Thymus (tissue), 11 donors: ENCODE measurements around the gene NPDC1. TPM values are rescaled to one million over a fixed set of nuclear protein-coding genes. Genes with fewer than 3 reads are reported as not detected.

Experiments used
- DNase-seq, 9 donors: peaks; one replicate each; pipeline ENCODE4 v3.0.0-alpha.2; 2013; ENCODE audit warnings: low spot score in 9 of 9, low read depth in 6 of 9, missing footprints in 1 of 9
- H3K27ac ChIP-seq, 2 donors: one replicate each; pipeline ENCODE4 v1.5.1; 2013; ENCODE audit warnings: control low read depth in 1 of 2, low read depth in 1 of 2, low read length in 1 of 2, mild to moderate bottlenecking in 1 of 2, moderate library complexity in 1 of 2
- H3K27me3 ChIP-seq, 2 donors: one replicate each; pipeline ENCODE4 v1.5.1; 2013; ENCODE audit warnings: low read length in 1 of 2; ENCODE audit not compliant: control insufficient read depth in 2 of 2, insufficient read depth in 1 of 2
- H3K36me3 ChIP-seq, 2 donors: one replicate each; pipeline ENCODE4 v1.5.1; 2013; ENCODE audit warnings: low read length in 1 of 2, mild to moderate bottlenecking in 1 of 2, moderate library complexity in 1 of 2; ENCODE audit not compliant: control insufficient read depth in 2 of 2, insufficient read depth in 2 of 2
- H3K4me1 ChIP-seq, 2 donors: one replicate each; pipeline ENCODE4 v1.5.1; 2013; ENCODE audit warnings: low read length in 2 of 2; ENCODE audit not compliant: control insufficient read depth in 2 of 2, insufficient read depth in 2 of 2
- H3K4me3 ChIP-seq, 2 donors: one replicate each; pipeline ENCODE4 v1.5.1; 2013; ENCODE audit warnings: low read length in 2 of 2, control low read depth in 1 of 2, mild to moderate bottlenecking in 1 of 2
- H3K9me3 ChIP-seq, 2 donors: one replicate each; pipeline ENCODE4 v1.5.1; 2013; ENCODE audit warnings: low read length in 1 of 2, mild to moderate bottlenecking in 1 of 2; ENCODE audit not compliant: control insufficient read depth in 2 of 2, insufficient read depth in 1 of 2
- WGBS: extraction: QIAGEN DNeasy Blood & Tissue Kit; methylation state at CpG from one replicate; pipeline ENCODE4 v1.1.7; 2013; 5-methylcytosine and 5-hydroxymethylcytosine counted together
- polyA plus RNA-seq: library from polyadenylated mRNA; stranded (reverse); fragments of 200-250 nt; gene quantifications from one replicate; pipeline ENCODE4 v1.2.3, GENCODE V29; 2013
- total RNA-seq: library from RNA; stranded (reverse); fragments of 120-200 nt; gene quantifications from one replicate; pipeline ENCODE4 v1.2.4, GENCODE V29; 2013
- donor health status: healthy.

NPDC1 gene
- total and polyA plus RNA-seq, 2 donors: 4.8 to 71.1 TPM

DNA sequence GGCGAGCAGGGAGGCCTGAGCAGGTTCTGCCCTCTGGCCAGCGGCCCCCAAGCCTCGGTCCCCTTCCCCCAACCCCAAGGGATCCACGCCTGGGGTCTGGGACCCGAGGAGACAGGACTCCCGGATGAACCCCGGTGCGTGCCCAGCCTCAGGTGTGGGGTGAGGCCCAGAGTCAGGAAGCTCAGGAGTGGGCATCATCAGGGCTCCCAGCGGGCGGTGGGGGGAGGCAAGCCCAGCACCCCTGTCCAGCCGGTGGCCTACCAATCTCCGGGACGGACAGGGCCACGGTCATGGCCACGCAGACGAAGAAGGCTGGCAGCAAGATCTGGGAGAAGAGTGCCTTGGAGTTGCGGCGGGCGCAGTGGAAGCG, 32.4 kb downstream of the NPDC1 start:
- WGBS: 98% methylated on average over 20 of the region's 20 CpGs
- Histone ChIP-seq H3K4me1 (no peaks in the 10 kb centered on the region), H3K9me3 (peaks cover 0 to 25% of the 10 kb centered on the region in 2 donors), H3K27ac (no peak overlapping the region), H3K4me3 (no peak overlapping the region), H3K27me3 (no peaks in the 10 kb centered on the region), H3K36me3 (peaks cover 0 to 11% of the 10 kb centered on the region in 2 donors)
- DNase-seq: no peak

DNA sequence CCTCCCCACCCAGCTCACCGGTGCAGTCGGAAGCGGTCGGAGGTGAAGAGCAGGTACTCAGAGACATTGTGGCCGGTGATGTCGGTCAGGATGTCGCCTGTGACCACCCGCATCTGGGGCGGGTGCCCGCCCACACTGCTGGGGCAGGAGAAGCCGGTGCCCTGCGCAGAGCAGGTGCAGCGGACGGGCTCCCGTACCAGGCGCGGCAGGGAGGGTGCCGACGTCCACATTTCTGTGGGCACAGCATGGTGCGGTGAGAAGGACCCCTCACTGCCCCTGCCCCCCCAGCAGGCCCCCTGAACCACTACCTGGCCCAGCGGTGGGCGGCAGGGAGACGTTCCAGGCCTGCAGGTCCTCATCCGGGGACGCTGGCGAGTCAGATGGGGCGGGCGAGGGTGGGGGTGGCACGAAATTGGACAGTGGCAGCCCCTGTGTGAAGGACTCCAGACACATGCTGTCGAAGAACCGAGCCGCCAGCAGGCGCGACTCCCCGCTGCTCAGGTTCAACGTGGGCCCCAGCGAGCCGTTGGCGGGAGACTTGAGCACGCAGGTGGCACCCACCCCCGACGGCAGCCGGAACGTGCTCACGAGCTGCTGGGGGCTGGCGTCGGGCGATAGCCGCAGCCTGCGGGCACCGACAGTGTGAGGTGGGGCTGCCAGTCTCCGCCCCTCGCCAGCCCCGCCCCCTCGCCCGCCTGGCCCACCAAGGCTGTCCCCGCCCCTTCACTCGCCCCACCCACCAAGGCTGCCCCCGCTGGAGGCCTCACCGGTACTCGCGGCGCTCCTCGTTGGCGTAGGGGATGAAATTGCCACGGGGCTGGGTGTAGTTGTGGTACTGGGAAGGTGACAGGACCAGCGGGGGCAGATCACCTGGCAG, 33.0 kb downstream of the NPDC1 start:
- no peaks in the 10 kb centered on the region for H3K27me3 ChIP-seq
- no peaks in the 10 kb centered on the region for H3K4me1 ChIP-seq
- 97% methylated on average over 67 of the region's 67 CpGs for WGBS
- no peak overlapping the region for H3K4me3 ChIP-seq
- H3K36me3 ChIP-seq: peaks cover 0 to 11% of the 10 kb centered on the region in 2 donors
- H3K27ac ChIP-seq: no peak overlapping the region
- no peak for DNase-seq
- H3K9me3 ChIP-seq: peaks cover 0 to 25% of the 10 kb centered on the region in 2 donors

DNA sequence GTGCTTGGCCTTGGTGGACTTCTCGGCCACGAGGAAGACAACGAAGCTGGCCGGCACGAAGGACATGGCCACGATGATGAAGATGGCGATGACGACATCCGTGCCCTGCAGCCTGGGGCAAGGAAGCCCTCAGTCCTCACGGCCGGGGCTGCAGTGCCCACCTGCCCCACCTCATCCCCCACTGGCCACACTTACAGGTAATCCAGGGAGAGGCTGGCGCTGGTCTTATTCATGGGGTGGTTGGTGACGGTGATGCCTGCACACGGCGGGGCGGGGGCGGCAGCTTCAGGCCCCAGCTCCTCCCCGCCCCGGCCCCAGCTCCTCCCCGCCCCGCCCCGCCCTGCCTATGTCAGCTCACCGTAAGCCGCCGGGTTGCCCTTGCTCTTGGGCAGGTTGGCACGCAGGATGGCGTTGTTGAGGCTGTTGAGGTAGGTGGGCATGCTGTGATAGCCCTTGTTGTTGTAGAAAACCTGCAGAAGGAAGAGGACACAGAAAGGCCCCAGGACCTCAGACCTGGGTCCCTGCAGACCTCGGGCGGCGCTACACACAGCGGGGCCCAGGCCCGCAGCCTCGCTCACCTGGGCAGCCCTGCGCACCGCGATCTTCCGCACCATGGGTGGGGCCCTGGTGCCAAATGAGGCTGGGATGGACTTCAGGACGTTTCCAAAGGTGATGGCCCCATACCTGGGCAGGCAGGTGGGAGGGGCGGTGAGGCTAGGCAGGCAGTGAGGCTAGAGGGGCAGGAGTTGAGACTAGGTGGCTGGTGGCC, 33.9 kb downstream of the NPDC1 start:
- Histone ChIP-seq H3K27me3 (no peaks in the 10 kb centered on the region), H3K36me3 (peaks cover 0 to 9% of the 10 kb centered on the region in 2 donors), H3K4me1 (no peaks in the 10 kb centered on the region), H3K4me3 (no peak overlapping the region), H3K9me3 (peaks cover 0 to 22% of the 10 kb centered on the region in 2 donors), H3K27ac (no peak overlapping the region)
- 95% methylated on average over 39 of the region's 39 CpGs for WGBS
- DNase-seq: no peak

DNA sequence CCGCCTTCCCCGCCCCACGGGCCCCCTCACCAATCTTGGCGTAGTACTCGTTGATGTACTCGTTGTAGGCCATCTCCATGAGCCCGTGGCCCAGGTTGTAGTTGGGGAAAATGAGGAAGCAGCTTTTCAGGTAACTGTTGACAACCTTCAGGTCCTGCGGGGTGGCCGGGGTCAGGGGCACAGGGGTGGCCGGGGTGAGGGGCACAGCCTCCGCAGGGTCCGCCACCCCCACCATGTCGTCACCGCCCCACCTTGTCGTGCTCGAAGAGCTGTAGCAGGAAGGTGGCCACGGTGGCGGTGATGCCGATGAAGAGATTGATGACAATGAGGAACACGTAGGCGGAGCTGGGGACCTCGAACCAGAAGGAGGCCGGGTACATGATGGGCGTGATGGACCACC, 34.8 kb downstream of the NPDC1 start:
- H3K9me3 ChIP-seq: peaks cover 0 to 14% of the 10 kb centered on the region in 2 donors
- no peaks in the 10 kb centered on the region for H3K27me3 ChIP-seq
- H3K4me3 ChIP-seq: no peak overlapping the region
- H3K36me3 ChIP-seq: peaks cover 0 to 9% of the 10 kb centered on the region in 2 donors
- no peak for DNase-seq
- no peaks in the 10 kb centered on the region for H3K4me1 ChIP-seq
- no peak overlapping the region for H3K27ac ChIP-seq
- 97% methylated on average over 24 of the region's 24 CpGs for WGBS

DNA sequence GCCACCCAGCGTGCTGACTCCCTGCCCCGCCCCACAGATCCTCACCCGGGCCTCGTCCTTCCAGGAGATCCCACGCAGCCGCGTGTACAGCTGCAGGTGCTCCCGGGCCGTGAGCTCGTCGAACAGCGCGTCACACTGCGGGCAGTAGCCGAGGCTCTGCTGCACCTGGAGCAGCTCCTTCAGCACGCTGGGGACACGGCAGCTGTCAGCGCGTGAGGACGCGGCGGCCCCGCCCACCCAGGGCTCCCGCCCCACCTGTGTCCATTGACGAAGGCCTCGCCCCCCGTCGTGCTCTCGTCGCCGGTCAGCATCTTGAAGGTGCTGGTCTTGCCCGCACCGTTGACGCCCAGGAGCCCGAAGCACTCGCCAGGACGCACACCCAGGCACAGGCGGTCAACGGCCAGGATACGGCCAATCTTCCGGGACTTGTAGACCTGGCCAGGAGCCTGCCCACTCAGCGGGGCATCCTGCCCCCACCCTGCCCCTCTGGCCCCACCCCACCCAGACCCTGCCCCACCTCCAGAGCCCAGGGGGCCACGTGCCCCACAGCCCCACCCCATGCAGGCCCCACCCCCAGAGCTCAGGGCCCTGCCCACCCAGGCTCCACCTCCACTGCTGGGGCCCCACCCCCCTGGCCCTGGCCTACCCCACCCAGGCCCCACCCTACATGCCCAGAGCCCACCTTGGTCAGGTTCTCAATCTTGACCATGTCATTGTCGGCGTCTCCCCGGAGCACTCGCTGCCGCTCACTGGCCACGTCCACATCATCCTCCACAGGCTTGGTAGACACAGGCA, 35.8 kb downstream of the NPDC1 start:
- Histone ChIP-seq H3K27me3 (no peaks in the 10 kb centered on the region), H3K4me1 (no peaks in the 10 kb centered on the region), H3K36me3 (peaks cover 0 to 9% of the 10 kb centered on the region in 2 donors), H3K27ac (no peak overlapping the region), H3K9me3 (peaks cover 0 to 13% of the 10 kb centered on the region in 2 donors), H3K4me3 (no peak overlapping the region)
- WGBS: 97% methylated on average over 49 of the region's 49 CpGs
- no peak for DNase-seq

DNA sequence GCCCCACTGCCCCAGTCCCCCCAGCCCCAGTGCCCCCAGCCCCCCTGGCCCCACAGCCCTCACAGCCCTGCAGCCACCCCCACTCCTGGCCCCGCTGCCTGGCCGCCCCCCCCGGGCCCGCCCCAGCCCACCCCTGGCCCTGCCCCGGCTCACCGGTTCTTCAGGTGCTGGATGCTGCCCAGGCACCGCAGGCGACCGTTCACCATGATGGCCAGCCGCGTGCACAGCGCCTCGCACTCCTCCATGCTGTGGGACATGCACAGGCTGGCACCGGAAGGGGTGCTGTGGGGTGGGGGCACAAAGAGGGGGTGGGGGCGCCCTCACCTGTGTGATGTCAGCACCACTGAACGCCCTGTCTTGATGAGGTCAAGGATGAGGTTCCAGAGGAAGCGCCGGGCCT, 36.8 kb downstream of the NPDC1 start:
- H3K9me3 ChIP-seq: peaks cover 0 to 7% of the 10 kb centered on the region in 2 donors
- no peaks in the 10 kb centered on the region for H3K27me3 ChIP-seq
- no peak overlapping the region for H3K27ac ChIP-seq
- H3K36me3 ChIP-seq: peaks cover 0 to 9% of the 10 kb centered on the region in 2 donors
- no peaks in the 10 kb centered on the region for H3K4me1 ChIP-seq
- no peak overlapping the region for H3K4me3 ChIP-seq
- WGBS: 95% methylated on average over 18 of the region's 18 CpGs
- DNase-seq: no peak

DNA sequence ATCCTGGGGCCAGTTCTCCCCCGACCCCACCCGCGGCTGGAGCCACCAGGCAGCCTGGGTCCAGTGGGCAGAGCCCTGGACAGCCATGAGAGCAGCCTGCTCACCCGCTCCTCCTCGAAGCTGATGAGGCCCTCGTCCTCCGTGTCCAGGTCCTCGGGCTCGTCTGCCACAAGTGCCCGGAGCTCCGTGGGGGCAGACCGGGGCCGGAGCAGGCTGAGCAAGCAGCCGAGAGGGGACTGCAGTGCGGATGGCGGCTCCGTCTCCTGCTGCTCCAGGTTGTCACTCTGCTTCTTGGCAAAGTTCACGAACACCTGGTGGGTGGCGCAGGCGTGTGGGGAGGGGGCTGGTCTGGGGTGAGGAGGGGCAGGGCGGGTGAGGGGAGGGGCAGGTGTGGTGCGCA, 37.7 kb downstream of the NPDC1 start:
- Histone ChIP-seq H3K36me3 (peaks cover 0 to 9% of the 10 kb centered on the region in 2 donors), H3K4me1 (no peaks in the 10 kb centered on the region), H3K4me3 (no peak overlapping the region), H3K27ac (no peak overlapping the region), H3K27me3 (no peaks in the 10 kb centered on the region), H3K9me3 (peaks cover 0 to 5% of the 10 kb centered on the region in 2 donors)
- 86% methylated on average over 22 of the region's 22 CpGs for WGBS
- DNase-seq: no peak

DNA sequence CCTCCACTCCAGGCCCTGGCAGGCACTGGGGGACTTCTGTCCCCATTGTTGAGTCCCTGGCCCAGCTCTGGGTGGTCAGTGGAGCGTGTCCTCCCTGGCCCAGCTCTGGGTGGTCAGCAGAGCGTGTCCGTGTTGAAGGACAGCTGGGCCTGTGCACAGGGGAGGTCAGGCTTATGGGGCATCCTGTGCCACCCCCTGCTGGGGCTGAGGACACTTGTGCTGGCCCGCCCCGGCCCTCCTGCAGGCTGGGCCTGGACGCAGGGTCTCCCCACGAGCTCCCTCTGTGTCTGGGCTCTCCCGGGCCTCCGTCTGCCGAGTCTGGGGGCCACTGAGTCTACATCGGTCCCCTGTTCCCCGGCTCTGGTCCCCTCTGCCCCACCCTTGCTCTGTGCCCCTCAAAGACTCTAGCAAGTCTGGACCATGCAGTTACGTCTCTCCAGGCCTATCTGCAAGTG, 38.1 kb downstream of the NPDC1 start:
- H3K27me3 ChIP-seq: peaks cover 0 to under 1% of the 10 kb centered on the region in 2 donors
- 94% methylated on average over 13 of the region's 13 CpGs for WGBS
- peaks cover 0 to 9% of the 10 kb centered on the region in 2 donors for H3K36me3 ChIP-seq

More for the DNA sequence above, 38.1 kb downstream of the NPDC1 start:
- H3K4me1 ChIP-seq: no peaks in the 10 kb centered on the region
- H3K27ac ChIP-seq: no peak overlapping the region
- no peak for DNase-seq
- H3K4me3 ChIP-seq: no peak overlapping the region
- peaks cover 0 to 5% of the 10 kb centered on the region in 2 donors for H3K9me3 ChIP-seq
